Amygdala (tissue), 56 donors: ENCODE results near the gene HOXA3.

ENCODE experiments used
- DNase-seq, 56 donors: peaks; one replicate each; lab custom pipeline; 2025; lab: John Stamatoyannopoulos, UW

HOXA3 gene

GRCh38 chr7:27189997-27190748, 37.8 kb upstream of the HOXA3 start:
- DNase-seq: no peak

- DNase-seq: no peak
Observed at GRCh38 chr7:27189295-27189996, 37.1 kb upstream of the HOXA3 start.

GRCh38 chr7:27188386-27189294, 36.3 kb upstream of the HOXA3 start:
- DNase-seq: no peak

- DNase-seq: no peak
Observed at GRCh38 chr7:27187475-27188385, 35.3 kb upstream of the HOXA3 start.

- DNase-seq: no peak
Observed at GRCh38 chr7:27186668-27187474, 34.5 kb upstream of the HOXA3 start.

- DNase-seq: no peak
Observed at GRCh38 chr7:27185854-27186667, 33.7 kb upstream of the HOXA3 start.

GRCh38 chr7:27185013-27185853, 32.9 kb upstream of the HOXA3 start, which contains the start of gene HOXA11:
HOXA11 (minus strand) TSS chr7:27185232; CDS start chr7:27185144, 88 bp downstream.
- DNase-seq: no peak

GRCh38 chr7:27184337-27185012, 32.1 kb upstream of the HOXA3 start:
- no peak for DNase-seq

- no peak for DNase-seq
Observed at GRCh38 chr7:27183682-27184336, 31.4 kb upstream of the HOXA3 start.

- no peak for DNase-seq
Observed at GRCh38 chr7:27182861-27183681, 30.7 kb upstream of the HOXA3 start.

- no peak for DNase-seq
Observed at GRCh38 chr7:27182285-27182841, 30.0 kb upstream of the HOXA3 start.

- no peak for DNase-seq
Observed at GRCh38 chr7:27181795-27182275, 29.5 kb upstream of the HOXA3 start.

GRCh38 chr7:27180431-27181420, 28.3 kb upstream of the HOXA3 start:
- DNase-seq: no peak
